Loucy (cell line): ENCODE measurements around the gene RHOJ.

ENCODE experiments used
- H2AFZ ChIP-seq: fragments of 200-600 bp; sonication (generic); 2 replicates; pipeline ENCODE4 v1.6.0; 2016; ENCODE audit warnings: antibody characterized with exemption, mild to moderate bottlenecking, low read length, moderate library complexity
- H3F3A ChIP-seq: fragments of 200-600 bp; 2 replicates; pipeline ENCODE4 v1.6.0; 2016; ENCODE audit warnings: antibody characterized with exemption, low read depth, mild to moderate bottlenecking
- H3K27me3 ChIP-seq: fragments of 200-600 bp; sonication (generic); 2 replicates; pipeline ENCODE4 v1.6.1; 2014; ENCODE audit warnings: low read length, mild to moderate bottlenecking; ENCODE audit not compliant: insufficient read depth, poor library complexity, severe bottlenecking
- H3K36me3 ChIP-seq: fragments of 200-600 bp; sonication (generic); 2 replicates; pipeline ENCODE4 v1.6.1; 2016; ENCODE audit warnings: low read length; ENCODE audit not compliant: insufficient read depth
- H3K4me1 ChIP-seq: fragments of 200-600 bp; sonication (generic); 2 replicates; pipeline ENCODE4 v1.5.1; 2014; ENCODE audit warnings: low read length, mild to moderate bottlenecking; ENCODE audit not compliant: insufficient read depth, poor library complexity, severe bottlenecking
- H3K4me2 ChIP-seq: fragments of 200-600 bp; sonication (generic); 2 replicates; pipeline ENCODE4 v1.6.0; 2014; ENCODE audit warnings: antibody characterized with exemption, low read length, low read depth, mild to moderate bottlenecking; ENCODE audit not compliant: poor library complexity, severe bottlenecking
- H3K4me3 ChIP-seq: fragments of 200-600 bp; sonication (generic); 2 replicates; pipeline ENCODE4 v1.5.1; 2014; ENCODE audit warnings: low read length, mild to moderate bottlenecking, mixed read lengths; ENCODE audit not compliant: poor library complexity, severe bottlenecking
- H3K79me2 ChIP-seq: fragments of 200-600 bp; sonication (generic); 2 replicates; pipeline ENCODE4 v1.6.1; 2014; ENCODE audit warnings: low read length; ENCODE audit not compliant: insufficient read depth
- H3K9ac ChIP-seq: fragments of 200-600 bp; sonication (generic); 2 replicates; pipeline ENCODE4 v1.6.0; 2014; ENCODE audit warnings: mild to moderate bottlenecking, low read depth, low read length, moderate library complexity; ENCODE audit not compliant: poor library complexity, severe bottlenecking
- H3K9me2 ChIP-seq: fragments of 200-600 bp; sonication (generic); replicated peaks from 2 replicates; pipeline ENCODE4 v1.6.1; 2016; ENCODE audit warnings: low read depth, low read length, mixed read lengths
- H3K9me3 ChIP-seq: fragments of 200-600 bp; sonication (generic); 2 replicates; pipeline ENCODE4 v1.6.1; 2014; ENCODE audit warnings: mild to moderate bottlenecking, antibody characterized with exemption, low read length, low read depth; ENCODE audit not compliant: insufficient read depth
- H4K20me1 ChIP-seq: fragments of 200-600 bp; sonication (generic); 2 replicates; pipeline ENCODE4 v1.6.0; 2014; ENCODE audit warnings: antibody characterized with exemption, low read length, mild to moderate bottlenecking; ENCODE audit not compliant: insufficient read depth, poor library complexity, severe bottlenecking
- CTCF ChIP-seq: fragments of 200-600 bp; sonication (generic); conservative IDR thresholded peaks from 2 replicates; pipeline ENCODE4 v1.5.1; 2014; ENCODE audit warnings: mild to moderate bottlenecking, antibody characterized with exemption, low read length
- EZH2phosphoT487 ChIP-seq: fragments of 200-600 bp; IDR thresholded peaks from 2 replicates; pipeline ENCODE4 v1.6.1; 2018; ENCODE audit warnings: antibody characterized with exemption, mild to moderate bottlenecking, moderate library complexity, borderline replicate concordance

The RHOJ gene

GRCh38 chr14:63243646-63244045 is 39.4 kb downstream of the RHOJ start:
- Histone ChIP-seq H4K20me1 (no peaks in the 10 kb centered on the region), H3K27me3 (no peaks in the 10 kb centered on the region), H3K9me3 (no peaks in the 10 kb centered on the region), H3K79me2 (no peaks in the 10 kb centered on the region), H3F3A (no peaks in the 10 kb centered on the region), H3K9ac (no peak overlapping the region), H3K4me3 (no peak overlapping the region), H3K9me2 (no peaks in the 10 kb centered on the region), H2AFZ (no peak overlapping the region), H3K36me3 (no peaks in the 10 kb centered on the region), H3K4me2 (no peak overlapping the region), H3K4me1 (no peaks in the 10 kb centered on the region)
- no peak for TF ChIP-seq CTCF
- no peak for TF ChIP-seq EZH2phosphoT487

GRCh38 chr14:63245893-63246292 is 41.6 kb downstream of the RHOJ start:
- no peaks in the 10 kb centered on the region for H3K4me1 ChIP-seq
- no peak overlapping the region for H3K4me2 ChIP-seq
- H4K20me1 ChIP-seq, result no peaks in the 10 kb centered on the region
- no peaks in the 10 kb centered on the region for H3K9me2 ChIP-seq
- no peak overlapping the region for H3K9ac ChIP-seq
- TF ChIP-seq CTCF (no peak), EZH2phosphoT487 (no peak)
- no peak overlapping the region for H2AFZ ChIP-seq
- no peaks in the 10 kb centered on the region for H3K9me3 ChIP-seq
- H3K27me3 ChIP-seq, result no peaks in the 10 kb centered on the region
- H3K79me2 ChIP-seq, result no peaks in the 10 kb centered on the region
- H3K4me3 ChIP-seq, result no peak overlapping the region
- no peaks in the 10 kb centered on the region for H3K36me3 ChIP-seq
- no peaks in the 10 kb centered on the region for H3F3A ChIP-seq

GRCh38 chr14:63248211-63248610 is 44.0 kb downstream of the RHOJ start:
- TF ChIP-seq EZH2phosphoT487 (no peak), CTCF (no peak)

More at GRCh38 chr14:63248211-63248610, 44.0 kb downstream of the RHOJ start:
- Histone ChIP-seq H3K4me3 (no peak overlapping the region), H2AFZ (no peak overlapping the region), H4K20me1 (no peaks in the 10 kb centered on the region), H3K36me3 (no peaks in the 10 kb centered on the region), H3K9me2 (no peaks in the 10 kb centered on the region), H3K4me2 (no peak overlapping the region), H3K9me3 (no peaks in the 10 kb centered on the region), H3K9ac (no peak overlapping the region), H3K79me2 (no peaks in the 10 kb centered on the region), H3F3A (no peaks in the 10 kb centered on the region), H3K27me3 (no peaks in the 10 kb centered on the region), H3K4me1 (no peaks in the 10 kb centered on the region)
